ENCODE results near the gene HCN1.
A peak's percentile ranks its signal among the peaks of the same experiment; 100 is the strongest.

The HCN1 gene

GRCh38 chr5:45402804-45403455, 293.2 kb downstream of the HCN1 start:
- no peak for DNase-seq (ENCODE audit: low read depth, low spot score)
- H3K4me3 ChIP-seq (ENCODE audit: low read depth, low read length) = no peak overlapping the region
- in situ Hi-C loops (cut with HindIII; ENCODE audit: low sequenced_read_pairs) = no loop called here
- no peak for TF ChIP-seq CTCF (IDR thresholded peaks at IDR 0.05; ENCODE audit: low read depth, low read length)

GRCh38 chr5:45399041-45399440, 297.1 kb downstream of the HCN1 start:
- no peak overlapping the region for H3K4me3 ChIP-seq (ENCODE audit: low read depth, low read length)
- in situ Hi-C loops (cut with HindIII; ENCODE audit: low sequenced_read_pairs) = no loop called here
- TF ChIP-seq CTCF (IDR thresholded peaks at IDR 0.05; ENCODE audit: low read depth, low read length) = no peak
- no peak for DNase-seq (ENCODE audit: low read depth, low spot score)

GRCh38 chr5:45385321-45386058, 310.7 kb downstream of the HCN1 start:
- no peak overlapping the region for H3K4me3 ChIP-seq (ENCODE audit: low read depth, low read length)
- peak; percentile 88 for DNase-seq (ENCODE audit: low read depth, low spot score)
- TF ChIP-seq CTCF (IDR thresholded peaks at IDR 0.05; ENCODE audit: low read depth, low read length) = no peak
- in situ Hi-C loops (cut with HindIII; ENCODE audit: low sequenced_read_pairs) = no loop called here

GRCh38 chr5:45383985-45384384, 312.2 kb downstream of the HCN1 start:
- no peak for DNase-seq (ENCODE audit: low read depth, low spot score)
- TF ChIP-seq CTCF (IDR thresholded peaks at IDR 0.05; ENCODE audit: low read depth, low read length) = no peak
- in situ Hi-C loops (cut with HindIII; ENCODE audit: low sequenced_read_pairs) = no loop called here
- H3K4me3 ChIP-seq (ENCODE audit: low read depth, low read length) = no peak overlapping the region

- in situ Hi-C loops (cut with HindIII; ENCODE audit: low sequenced_read_pairs) = no loop called here
These were observed 313.6 kb downstream of the HCN1 start for GRCh38 chr5:45382583-45382982.

GRCh38 chr5:45376417-45376816, 319.8 kb downstream of the HCN1 start:
- H3K4me3 ChIP-seq (ENCODE audit: low read depth, low read length) = no peak overlapping the region
- peak; percentile 39 for DNase-seq (ENCODE audit: low read depth, low spot score)
- TF ChIP-seq CTCF (IDR thresholded peaks at IDR 0.05; ENCODE audit: low read depth, low read length) = no peak
- in situ Hi-C loops (cut with HindIII; ENCODE audit: low sequenced_read_pairs) = no loop called here

More at GRCh38 chr5:45382583-45382982, 313.6 kb downstream of the HCN1 start:
- TF ChIP-seq CTCF (IDR thresholded peaks at IDR 0.05; ENCODE audit: low read depth, low read length) = no peak
- H3K4me3 ChIP-seq (ENCODE audit: low read depth, low read length) = no peak overlapping the region
- DNase-seq (ENCODE audit: low read depth, low spot score) = no peak
